ENCODE measurements around the gene MESD.

GRCh38 chr15:80923668-80924067 lies 66.0 kb downstream of the MESD start:
- TF ChIP-seq RBFOX2 (IDR thresholded peaks at IDR 0.05; ENCODE audit: low read depth, low read length) = no peak
- no peak for TF ChIP-seq FOXK2 (conservative IDR thresholded peaks at IDR 0.05 in 1 of 2, IDR thresholded peaks at IDR 0.05 in 1 of 2; ENCODE audit: low read depth in 2 of 2)
- no peak for TF ChIP-seq JUND (IDR thresholded peaks at IDR 0.05; ENCODE audit: borderline replicate concordance, low read depth, low read length)
- TF ChIP-seq JUND (tag; IDR thresholded peaks at IDR 0.05; ENCODE audit: borderline replicate concordance, low read depth, low read length) = no peak
- TF ChIP-seq BRF1 (IDR thresholded peaks at IDR 0.05; ENCODE audit: borderline replicate concordance, extremely low read depth, insufficient read length) = no peak
- TF ChIP-seq EZH2 (IDR thresholded peaks at IDR 0.05; ENCODE audit: borderline replicate concordance, low read depth, low read length) = no peak
- no peak for TF ChIP-seq KDM4B (IDR thresholded peaks at IDR 0.05; ENCODE audit: borderline replicate concordance in 2 of 2, low read depth in 1 of 2)
- TF ChIP-seq MAX (CRISPR knock-in tag; IDR thresholded peaks at IDR 0.05) = no peak
- TF ChIP-seq ZNF23 (CRISPR knock-in tag; IDR thresholded peaks at IDR 0.05) = no peak
- TF ChIP-seq ZNF253 (CRISPR knock-in tag; conservative IDR thresholded peaks at IDR 0.05) = no peak
- no peak for TF ChIP-seq CTCF (IDR thresholded peaks at IDR 0.05 in 2 of 3, conservative IDR thresholded peaks at IDR 0.05 in 1 of 3; ENCODE audit: insufficient read depth in 2 of 3, low read depth in 1 of 3, low read length in 3 of 3)
- no peak for TF ChIP-seq KLF6 (CRISPR knock-in tag; IDR thresholded peaks at IDR 0.05; ENCODE audit: borderline replicate concordance)
